ENCODE data around the gene CYP4Z1. TPM values are rescaled to one million over a fixed set of nuclear protein-coding genes. Genes with fewer than 3 reads are reported as not detected.
"Not testable (repeated sequence)": the region's sequence is repeated elsewhere in the genome, so short reads cannot be mapped to it uniquely, and the experiment has no call there.

CYP4Z1 gene
- total RNA-seq, 1 experiment from 2014 or later, result not detected

DNA sequence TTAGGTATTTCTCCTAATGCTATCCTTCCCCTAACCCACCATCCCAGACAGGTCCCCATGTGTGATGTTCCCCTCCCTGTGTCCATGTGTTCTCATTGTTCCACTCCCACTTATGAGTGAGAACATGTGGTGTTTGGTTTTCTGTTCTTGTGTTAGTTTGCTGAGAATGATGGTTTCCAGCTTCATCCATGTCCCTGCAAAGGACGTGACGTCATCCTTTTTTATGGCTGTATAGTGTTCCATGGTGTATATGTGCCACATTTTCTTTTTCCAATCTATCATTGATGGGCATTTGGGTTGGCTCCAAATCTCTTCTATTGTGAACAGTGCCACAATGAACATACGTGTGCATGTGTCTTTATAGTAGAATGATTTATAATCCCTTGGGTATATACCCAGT, 65.6 kb downstream of the CYP4Z1 start:
- H3K4me1 ChIP-seq (ENCODE audit: control insufficient read depth in 1 of 2, insufficient read depth in 2 of 2, low read length in 2 of 2); RAD21 ChIA-PET (ENCODE audit: low non-redundant PET in 1 of 2, low total read pairs in 2 of 2, uncharacterized antibody in 2 of 2, unreplicated experiment in 2 of 2); H3K4me3 ChIP-seq (replicated peaks in 1 of 2; ENCODE audit: low read depth in 1 of 2, low read length in 2 of 2); H3K9ac ChIP-seq (ENCODE audit: low read length); H3K9me3 ChIP-seq (ENCODE audit: control insufficient read depth in 1 of 2, insufficient read depth in 1 of 2, low read depth in 1 of 2, low read length in 2 of 2); DNase-seq (ENCODE audit: low read depth, low spot score); intact Hi-C loops (cut with micrococcal nuclease); H3K27me3 ChIP-seq (ENCODE audit: insufficient read depth, low read length); BruUV-seq (replicated peaks); CTCF ChIA-PET; H3K36me3 ChIP-seq (ENCODE audit: control insufficient read depth in 1 of 2, insufficient read depth in 2 of 2, low read length in 2 of 2); H3K9me2 ChIP-seq (ENCODE audit: insufficient read depth); H3K79me2 ChIP-seq (ENCODE audit: insufficient read depth, low read length); H4K20me1 ChIP-seq (ENCODE audit: insufficient read depth); H2AFZ ChIP-seq (ENCODE audit: low read depth, low read length, poor library complexity, severe bottlenecking); H3K27ac ChIP-seq (ENCODE audit: low read depth, low read length); H3K4me2 ChIP-seq (ENCODE audit: low read length); ATAC-seq; POLR2A ChIA-PET: not testable (repeated sequence)

DNA sequence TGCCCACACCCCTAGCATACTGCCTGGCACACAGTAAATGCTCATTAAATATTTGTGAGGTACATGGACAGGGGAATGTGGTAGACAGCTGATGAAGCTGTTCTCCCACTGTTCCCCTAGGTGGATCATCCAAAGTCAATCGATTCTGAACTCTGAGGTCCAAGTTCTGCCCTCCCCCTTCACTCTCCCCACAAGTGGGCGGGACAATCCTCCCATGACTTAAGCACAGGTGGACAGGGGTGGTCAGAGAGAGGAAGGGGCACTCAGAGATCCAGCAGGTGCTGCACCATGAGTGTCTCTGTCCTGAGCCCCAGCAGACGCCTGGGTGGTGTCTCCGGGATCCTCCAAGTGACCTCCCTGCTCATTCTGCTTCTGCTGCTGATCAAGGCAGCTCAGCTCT, 70.2 kb downstream of the CYP4Z1 start, which contains the start of gene CYP4A22:
Gene CYP4A22, plus strand, starts transcription at position 244 of the 400 bp plus-strand sequence. Its CDS starts 45 bp downstream, at position 289.
- TF ChIP-seq SIN3A (IDR thresholded peaks at IDR 0.05; ENCODE audit: low read depth), result no peak
- H3K4me1 ChIP-seq (ENCODE audit: control insufficient read depth in 1 of 2, insufficient read depth in 2 of 2, low read length in 2 of 2), result no peaks in the 10 kb centered on the region
- H3K4me3 ChIP-seq (replicated peaks in 1 of 2; ENCODE audit: low read depth in 1 of 2, low read length in 2 of 2), result no peak within 1 kb of the TSS
- DNase-seq (ENCODE audit: low read depth, low spot score) (no peak), ATAC-seq (no peak)
- ChIA-PET CTCF (no interaction called here), RAD21 (ENCODE audit: low non-redundant PET in 1 of 2, low total read pairs in 2 of 2, uncharacterized antibody in 2 of 2, unreplicated experiment in 2 of 2) (no interaction called here), POLR2A (no interaction called here)
- no peak within 1 kb of the TSS for H2AFZ ChIP-seq (ENCODE audit: low read depth, low read length, poor library complexity, severe bottlenecking)
- no peak within 1 kb of the TSS for H3K9ac ChIP-seq (ENCODE audit: low read length)
- BruUV-seq (replicated peaks), result no TSS peak
- H3K9me2 ChIP-seq (ENCODE audit: insufficient read depth), result no peaks in the 10 kb centered on the region
- intact Hi-C loops (cut with micrococcal nuclease), result no loop called here
- H3K4me2 ChIP-seq (ENCODE audit: low read length), result no peak within 1 kb of the TSS
- H3K79me2 ChIP-seq (ENCODE audit: insufficient read depth, low read length), result no peaks in the 10 kb centered on the region
- H4K20me1 ChIP-seq (ENCODE audit: insufficient read depth), result no peaks in the 10 kb centered on the region
- no peak within 1 kb of the TSS for H3K27ac ChIP-seq (ENCODE audit: low read depth, low read length)
- H3K27me3 ChIP-seq (ENCODE audit: insufficient read depth, low read length), result no peaks in the 10 kb centered on the region
- H3K9me3 ChIP-seq (ENCODE audit: control insufficient read depth in 1 of 2, insufficient read depth in 1 of 2, low read depth in 1 of 2, low read length in 2 of 2), result no peaks in the 10 kb centered on the region
- H3K36me3 ChIP-seq (ENCODE audit: control insufficient read depth in 1 of 2, insufficient read depth in 2 of 2, low read length in 2 of 2), result no peaks in the 10 kb centered on the region

DNA sequence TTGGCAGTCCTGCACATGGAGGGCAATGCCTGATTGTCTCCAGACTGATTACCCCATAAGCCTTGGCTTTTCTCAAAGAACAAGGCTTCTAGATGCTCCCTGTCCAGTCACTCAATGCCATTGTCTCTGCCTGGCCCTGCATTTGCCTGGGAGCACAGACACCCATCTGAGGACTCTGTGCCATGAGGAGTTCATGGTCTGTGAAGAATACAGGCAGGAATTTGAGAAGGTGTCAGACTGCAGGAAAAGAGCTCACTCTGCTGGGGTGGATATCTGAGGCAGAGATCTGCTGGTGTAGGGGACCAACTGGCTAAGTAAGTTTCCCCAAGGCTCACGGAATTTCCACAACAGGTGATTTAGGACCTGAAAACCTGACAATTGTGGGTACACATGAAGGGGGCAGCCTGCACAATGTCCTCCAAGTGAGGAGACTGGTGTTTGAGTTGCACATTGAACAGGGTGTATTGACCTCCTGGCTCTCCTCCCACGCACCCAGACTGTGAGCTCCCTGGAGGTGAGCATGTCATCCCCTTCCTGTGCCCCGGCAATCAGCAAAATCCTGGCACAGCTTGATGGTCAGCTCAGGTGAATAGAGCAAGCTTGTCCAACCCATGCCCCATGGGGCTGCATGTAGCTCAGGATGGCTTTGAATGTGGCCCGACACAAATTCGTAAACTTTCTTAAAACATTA, 71.0 kb downstream of the CYP4Z1 start:
- H3K4me1 ChIP-seq (ENCODE audit: control insufficient read depth in 1 of 2, insufficient read depth in 2 of 2, low read length in 2 of 2), result no peaks in the 10 kb centered on the region
- ChIA-PET POLR2A (no interaction called here), CTCF (no interaction called here)

DNA sequence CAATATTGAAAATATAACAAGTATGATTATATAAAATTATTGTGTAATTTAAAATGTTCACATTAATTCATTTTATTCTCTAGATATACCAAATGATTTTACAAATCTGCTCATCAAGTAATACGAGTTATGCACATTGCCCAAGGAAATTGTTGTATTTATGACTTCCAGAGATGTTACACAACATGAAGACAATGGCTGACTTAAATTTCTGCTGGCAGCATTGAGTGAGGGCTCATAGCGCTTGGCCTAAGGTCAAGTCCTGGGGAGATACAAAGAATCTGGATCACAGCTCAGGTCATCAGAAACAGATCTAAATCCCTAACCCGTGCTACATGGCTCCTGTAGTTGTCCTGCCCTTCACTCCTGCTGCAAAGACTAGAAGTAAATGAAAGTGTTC, 73.3 kb downstream of the CYP4Z1 start:
- intact Hi-C loops (cut with micrococcal nuclease), result not testable (repeated sequence)

More for the DNA sequence above, 71.0 kb downstream of the CYP4Z1 start:
- no TSS peak for BruUV-seq (replicated peaks)
- Histone ChIP-seq H3K27ac (ENCODE audit: low read depth, low read length) (no peak overlapping the region), H3K27me3 (ENCODE audit: insufficient read depth, low read length) (no peaks in the 10 kb centered on the region), H3K79me2 (ENCODE audit: insufficient read depth, low read length) (no peaks in the 10 kb centered on the region), H3K4me2 (ENCODE audit: low read length) (no peak overlapping the region), H2AFZ (ENCODE audit: low read depth, low read length, poor library complexity, severe bottlenecking) (no peak overlapping the region), H3K9me2 (ENCODE audit: insufficient read depth) (no peaks in the 10 kb centered on the region), H3K9me3 (ENCODE audit: control insufficient read depth in 1 of 2, insufficient read depth in 1 of 2, low read depth in 1 of 2, low read length in 2 of 2) (no peaks in the 10 kb centered on the region), H3K4me3 (replicated peaks in 1 of 2; ENCODE audit: low read depth in 1 of 2, low read length in 2 of 2) (no peak overlapping the region), H3K36me3 (ENCODE audit: control insufficient read depth in 1 of 2, insufficient read depth in 2 of 2, low read length in 2 of 2) (no peaks in the 10 kb centered on the region), H4K20me1 (ENCODE audit: insufficient read depth) (no peaks in the 10 kb centered on the region), H3K9ac (ENCODE audit: low read length) (no peak overlapping the region)
- TF ChIP-seq CEBPB (IDR thresholded peaks at IDR 0.05; ENCODE audit: low read depth) (no peak), ZNF274 (IDR thresholded peaks at IDR 0.05; ENCODE audit: low read depth, low read length) (no peak), YY1 (IDR thresholded peaks at IDR 0.05; ENCODE audit: extremely low read depth, insufficient replicate concordance, low read depth, low read length) (no peak), JUND (IDR thresholded peaks at IDR 0.05) (no peak), ELF1 (IDR thresholded peaks at IDR 0.05; ENCODE audit: borderline replicate concordance, low read depth) (no peak), EGR1 (IDR thresholded peaks at IDR 0.05; ENCODE audit: low read depth) (no peak), FOSL1 (IDR thresholded peaks at IDR 0.05; ENCODE audit: low read depth) (no peak), EZH2 (IDR thresholded peaks at IDR 0.05) (no peak), RAD21 (IDR thresholded peaks at IDR 0.05; ENCODE audit: low read depth) (no peak), SP1 (IDR thresholded peaks at IDR 0.05; ENCODE audit: low read depth) (no peak), ZFX (IDR thresholded peaks at IDR 0.05) (no peak)
- RAD21 ChIA-PET (ENCODE audit: low non-redundant PET in 1 of 2, low total read pairs in 2 of 2, uncharacterized antibody in 2 of 2, unreplicated experiment in 2 of 2), result no interaction called here
- no peak for ATAC-seq
- DNase-seq (ENCODE audit: low read depth, low spot score), result no peak
- intact Hi-C loops (cut with micrococcal nuclease), result no loop called here

More for the DNA sequence above, 73.3 kb downstream of the CYP4Z1 start:
- H3K79me2 ChIP-seq (ENCODE audit: insufficient read depth, low read length); H3K27me3 ChIP-seq (ENCODE audit: insufficient read depth, low read length); CTCF ChIA-PET; H3K9me3 ChIP-seq (ENCODE audit: control insufficient read depth in 1 of 2, insufficient read depth in 1 of 2, low read depth in 1 of 2, low read length in 2 of 2); H3K4me2 ChIP-seq (ENCODE audit: low read length); H4K20me1 ChIP-seq (ENCODE audit: insufficient read depth); POLR2A ChIA-PET; RAD21 ChIA-PET (ENCODE audit: low non-redundant PET in 1 of 2, low total read pairs in 2 of 2, uncharacterized antibody in 2 of 2, unreplicated experiment in 2 of 2); BruUV-seq (replicated peaks); H3K27ac ChIP-seq (ENCODE audit: low read depth, low read length); DNase-seq (ENCODE audit: low read depth, low spot score); H3K9ac ChIP-seq (ENCODE audit: low read length); ATAC-seq; H3K9me2 ChIP-seq (ENCODE audit: insufficient read depth); H2AFZ ChIP-seq (ENCODE audit: low read depth, low read length, poor library complexity, severe bottlenecking); H3K4me1 ChIP-seq (ENCODE audit: control insufficient read depth in 1 of 2, insufficient read depth in 2 of 2, low read length in 2 of 2); H3K36me3 ChIP-seq (ENCODE audit: control insufficient read depth in 1 of 2, insufficient read depth in 2 of 2, low read length in 2 of 2); H3K4me3 ChIP-seq (replicated peaks in 1 of 2; ENCODE audit: low read depth in 1 of 2, low read length in 2 of 2): not testable (repeated sequence)
